ENCODE measurements around the gene PIK3C3. TPM values are rescaled to one million over a fixed set of nuclear protein-coding genes. Genes with fewer than 3 reads are reported as not detected.
"Not testable (repeated sequence)": the region's sequence is repeated elsewhere in the genome, so short reads cannot be mapped to it uniquely, and the experiment has no call there.

The PIK3C3 gene
- total and polyA plus RNA-seq, 12 donors: 24.4 to 87.6 (median 64.3) TPM

DNA sequence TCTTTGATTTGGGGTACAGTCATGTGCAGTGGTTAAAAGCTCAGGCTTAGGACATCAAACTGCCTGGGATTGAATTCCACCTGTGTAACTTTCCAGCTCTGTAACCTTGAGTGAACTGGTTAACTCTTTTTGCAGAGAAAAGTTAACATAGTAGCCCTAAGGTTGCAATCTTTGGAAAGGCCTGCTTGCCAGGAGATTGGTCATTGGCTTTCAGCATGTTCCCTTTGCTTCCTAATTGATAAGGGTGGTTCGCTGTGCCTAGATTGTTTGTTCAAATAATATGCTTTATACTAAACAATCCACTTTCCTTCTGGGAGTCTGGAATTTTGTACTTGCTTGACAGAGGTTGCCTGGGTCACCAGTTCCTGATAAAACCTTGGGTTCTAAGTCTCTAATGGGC is 86.8 kb downstream of the PIK3C3 start:
- Histone ChIP-seq H3K4me1 (replicated peaks in 1 of 2) (no peaks in the 10 kb centered on the region), H3K4me3 (no peak overlapping the region), H3K27ac (no peak overlapping the region), H3K27me3 (no peaks in the 10 kb centered on the region), H3K9me3 (replicated peaks in 1 of 3) (no peaks in the 10 kb centered on the region), H3K36me3 (replicated peaks in 1 of 2) (peaks cover 0 to 32% of the 10 kb centered on the region in 2 donors)
- WGBS, 4 donors: 75 to 91% (median 85%) methylated on average over 1 of the region's 1 CpG
- no peak for DNase-seq
- intact Hi-C loops (cut with DNase I): no loop called here
- TF ChIP-seq POLR2A (IDR thresholded peaks at IDR 0.05) (no peak), CTCF (IDR thresholded peaks at IDR 0.05) (no peak)

DNA sequence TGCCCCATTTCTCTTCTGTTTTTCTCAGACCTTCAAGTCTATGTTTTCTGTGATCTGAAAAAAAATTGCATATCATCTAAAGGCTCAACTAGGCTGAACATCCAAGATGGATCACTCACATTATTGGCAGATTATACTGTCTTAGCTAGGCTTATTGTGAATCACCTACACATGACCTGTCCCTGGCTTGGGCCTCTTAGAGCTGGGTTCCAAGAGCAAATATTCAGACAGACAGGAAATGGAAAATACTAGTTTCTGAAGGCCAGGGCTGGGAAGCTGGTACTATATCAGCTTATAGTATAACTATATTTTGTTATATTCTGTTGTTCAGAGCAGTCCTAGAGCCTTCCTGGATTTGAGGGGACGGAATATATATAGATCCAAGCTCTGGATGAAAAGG is 90.3 kb downstream of the PIK3C3 start:
- H3K27ac ChIP-seq: no peak overlapping the region
- peak in 2 of 7 donors; percentile 20 to 21 for DNase-seq
- no peaks in the 10 kb centered on the region for H3K27me3 ChIP-seq
- H3K9me3 ChIP-seq (replicated peaks in 1 of 3): no peaks in the 10 kb centered on the region
- H3K4me1 ChIP-seq (replicated peaks in 1 of 2): peaks cover 0 to 14% of the 10 kb centered on the region in 2 donors
- no peak for TF ChIP-seq POLR2A (IDR thresholded peaks at IDR 0.05)
- TF ChIP-seq CTCF (IDR thresholded peaks at IDR 0.05): no peak
- H3K4me3 ChIP-seq: no peak overlapping the region
- intact Hi-C loops (cut with DNase I): no loop called here
- H3K36me3 ChIP-seq (replicated peaks in 1 of 2): peaks cover 0 to 6% of the 10 kb centered on the region in 2 donors
- 94 to 97% (median 97%) methylated on average over 1 of the region's 1 CpG for WGBS, 4 donors

DNA sequence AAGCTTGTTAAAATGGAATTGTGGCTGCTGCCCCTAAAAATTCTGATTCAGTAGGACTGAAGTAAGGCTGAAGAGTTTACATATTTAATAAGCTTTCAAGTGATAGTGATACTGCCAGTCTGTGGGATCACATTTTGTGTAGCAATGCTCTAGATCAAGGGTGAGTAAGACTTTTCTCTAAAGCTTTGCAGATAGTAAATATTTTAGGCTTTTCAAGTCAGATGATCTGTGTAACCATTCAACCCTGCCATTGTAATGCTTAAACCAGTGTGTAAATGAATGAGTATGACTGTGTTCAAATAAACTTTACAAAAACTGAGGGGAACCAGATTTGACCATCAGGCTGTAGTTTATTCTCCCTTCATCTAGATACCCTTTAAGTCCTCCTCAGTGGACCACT is 92.7 kb downstream of the PIK3C3 start:
- Histone ChIP-seq H3K9me3 (replicated peaks in 1 of 3) (no peaks in the 10 kb centered on the region), H3K36me3 (replicated peaks in 1 of 2) (no peaks in the 10 kb centered on the region), H3K4me1 (replicated peaks in 1 of 2) (peaks cover 0 to 14% of the 10 kb centered on the region in 2 donors), H3K27me3 (no peaks in the 10 kb centered on the region), H3K27ac (no peak overlapping the region), H3K4me3 (no peak overlapping the region)
- TF ChIP-seq CTCF (IDR thresholded peaks at IDR 0.05) (no peak), POLR2A (IDR thresholded peaks at IDR 0.05) (no peak)
- intact Hi-C loops (cut with DNase I): no loop called here
- DNase-seq: no peak

DNA sequence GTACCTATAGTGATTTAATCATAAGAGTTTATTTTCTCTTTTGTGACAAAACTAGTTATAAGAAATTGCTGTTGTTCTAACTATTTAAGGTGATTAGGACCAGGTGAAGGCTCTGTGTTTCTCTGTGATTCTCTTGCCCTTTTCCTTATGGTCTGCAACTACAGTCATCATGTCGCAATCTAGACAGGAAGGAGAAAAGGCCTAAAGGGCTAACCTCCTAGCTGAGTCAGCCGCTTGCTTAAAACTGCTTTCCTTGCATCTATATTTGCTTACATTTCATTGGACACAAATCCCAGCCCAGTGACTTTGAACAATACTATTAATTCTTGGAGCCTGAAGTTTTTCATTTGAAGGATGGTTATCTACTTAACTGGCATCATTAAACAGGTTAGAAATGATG is 93.1 kb downstream of the PIK3C3 start:
- intact Hi-C loops (cut with DNase I): no loop called here
- Histone ChIP-seq H3K4me3 (no peak overlapping the region), H3K27ac (peak overlapping the region in 1 of 5 donors; percentile 9), H3K4me1 (replicated peaks in 1 of 2) (peaks cover 0 to 14% of the 10 kb centered on the region in 2 donors), H3K9me3 (replicated peaks in 1 of 3) (no peaks in the 10 kb centered on the region), H3K36me3 (replicated peaks in 1 of 2) (no peaks in the 10 kb centered on the region), H3K27me3 (no peaks in the 10 kb centered on the region)
- DNase-seq: peak in 3 of 7 donors; percentile 19 to 27 (median 20)
- WGBS, 4 donors: 54 to 78% (median 69%) methylated on average over 2 of the region's 2 CpGs
- TF ChIP-seq CTCF (IDR thresholded peaks at IDR 0.05): no peak
- no peak for TF ChIP-seq POLR2A (IDR thresholded peaks at IDR 0.05)

DNA sequence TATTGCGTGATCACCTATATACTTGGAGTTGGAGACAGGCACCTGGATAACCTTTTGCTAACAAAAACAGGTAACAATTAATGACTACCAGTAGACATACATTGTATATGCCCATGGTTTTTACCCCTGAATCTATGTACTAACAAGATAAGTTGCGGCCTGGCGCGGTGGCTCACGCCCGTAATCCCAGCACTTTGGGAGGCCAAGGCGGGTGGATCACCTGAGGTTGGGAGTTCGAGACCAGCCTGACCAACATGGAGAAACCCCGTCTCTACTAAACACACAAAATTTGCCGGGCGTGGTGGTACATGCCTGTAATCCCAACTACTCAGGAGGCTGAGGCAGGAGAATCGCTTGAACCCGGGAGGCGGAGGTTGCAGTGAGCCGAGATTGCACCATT is 94.5 kb downstream of the PIK3C3 start:
- H3K4me1 ChIP-seq (replicated peaks in 1 of 2): peaks cover 0 to 19% of the 10 kb centered on the region in 2 donors
- intact Hi-C loops (cut with DNase I); H3K36me3 ChIP-seq (replicated peaks in 1 of 2); H3K4me3 ChIP-seq; DNase-seq; H3K27ac ChIP-seq; H3K27me3 ChIP-seq; H3K9me3 ChIP-seq (replicated peaks in 1 of 3): not testable (repeated sequence)
- 93 to 98% (median 97%) methylated on average over 15 of the region's 15 CpGs for WGBS, 4 donors

All from adrenal gland (tissue), 12 donors.